Activated T-helper 9 cell treated with anti-CD3 and anti-CD28 coated beads, Interleukin-2, amount 50 U/mL, for 16 hours (primary cell): ENCODE measurements around the gene CATSPERE.
"Not testable (repeated sequence)": the region's sequence is repeated elsewhere in the genome, so short reads cannot be mapped to it uniquely, and the experiment has no call there.

Experiments
- DNase-seq: peaks from one replicate; pipeline ENCODE4 v3.0.0-alpha.2; 2020; ENCODE audit warnings: low read depth

Gene CATSPERE

GRCh38 chr1:244633140-244633539, 172.1 kb downstream of the CATSPERE start:
- DNase-seq = no peak

DNA sequence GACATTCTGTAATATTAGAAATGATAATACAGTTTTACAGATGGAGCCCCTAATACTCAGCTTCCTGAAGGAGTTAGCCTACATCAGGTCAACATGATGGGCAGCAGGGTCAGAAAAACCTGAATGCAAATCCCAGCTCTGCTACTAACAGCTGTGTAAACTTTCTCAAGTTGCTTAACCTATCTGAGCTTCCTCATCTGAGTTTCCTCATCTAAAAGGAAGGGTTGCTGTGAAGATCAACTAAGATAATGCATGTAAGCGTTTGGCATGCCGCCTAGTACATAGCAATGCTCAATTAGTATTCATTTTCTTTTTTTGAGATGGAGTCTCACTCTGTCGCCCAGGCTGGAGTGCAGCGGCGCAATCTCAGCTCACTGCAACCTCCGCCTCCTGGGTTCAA, 173.5 kb downstream of the CATSPERE start:
- no peak for DNase-seq

DNA sequence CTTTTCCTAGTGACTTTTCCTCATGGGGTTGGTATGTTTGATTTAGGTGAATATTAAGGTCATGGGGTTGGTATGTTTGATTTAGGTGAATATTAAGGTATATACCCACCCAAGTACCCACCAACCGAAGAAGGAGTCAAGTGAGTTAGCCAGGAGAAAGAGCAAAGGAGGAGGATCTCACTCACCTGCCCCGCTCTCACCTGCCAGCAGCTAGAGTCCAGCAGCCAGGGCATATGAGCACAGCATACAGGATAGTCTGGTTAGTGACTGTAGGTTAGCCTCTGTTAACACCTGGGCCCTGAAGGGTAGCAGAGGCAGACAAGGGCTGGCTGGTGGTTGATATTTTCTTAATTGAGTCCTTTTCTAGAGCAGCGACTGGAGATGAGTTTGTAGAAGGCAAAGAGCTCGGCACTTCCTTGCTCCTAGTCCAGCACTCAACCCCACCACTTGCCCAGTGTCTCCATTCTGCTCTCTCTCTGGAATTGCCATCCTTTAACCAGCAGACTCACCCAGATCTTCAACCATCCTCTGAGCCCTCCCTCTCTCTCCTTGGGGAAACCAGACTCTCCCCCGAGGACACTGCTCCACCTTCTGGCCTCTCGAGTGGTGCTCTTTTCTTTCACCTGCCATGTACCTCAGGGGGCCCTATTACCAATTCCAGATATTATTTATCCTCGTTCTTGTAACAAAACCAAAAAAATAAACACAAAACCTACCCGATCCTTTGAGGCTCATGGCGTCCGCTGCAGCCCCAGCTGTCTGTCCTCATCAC, 175.6 kb downstream of the CATSPERE start:
- DNase-seq = no peak

DNA sequence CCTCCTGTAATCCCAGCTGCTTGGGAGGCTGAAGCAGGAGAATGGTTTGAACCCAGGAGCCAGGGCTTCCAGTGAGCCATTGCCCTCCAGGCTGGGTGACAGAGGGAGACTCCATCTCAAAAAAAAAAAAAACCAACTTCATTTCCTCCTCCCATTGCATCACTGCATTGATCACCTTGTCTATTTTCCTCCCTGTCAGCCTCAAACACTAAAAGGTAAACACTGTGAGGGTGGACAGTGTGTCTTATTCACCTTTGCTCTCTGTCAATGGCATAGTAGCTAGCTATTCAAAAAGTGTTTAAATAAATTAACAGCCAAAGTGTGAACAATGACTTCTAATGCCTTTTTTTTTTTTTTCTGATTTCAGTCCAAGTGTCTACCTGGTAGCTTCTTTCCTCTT, 178.5 kb downstream of the CATSPERE start:
- no peak for DNase-seq

- no peak for DNase-seq
Observed at GRCh38 chr1:244640917-244641316, 179.8 kb downstream of the CATSPERE start.

DNA sequence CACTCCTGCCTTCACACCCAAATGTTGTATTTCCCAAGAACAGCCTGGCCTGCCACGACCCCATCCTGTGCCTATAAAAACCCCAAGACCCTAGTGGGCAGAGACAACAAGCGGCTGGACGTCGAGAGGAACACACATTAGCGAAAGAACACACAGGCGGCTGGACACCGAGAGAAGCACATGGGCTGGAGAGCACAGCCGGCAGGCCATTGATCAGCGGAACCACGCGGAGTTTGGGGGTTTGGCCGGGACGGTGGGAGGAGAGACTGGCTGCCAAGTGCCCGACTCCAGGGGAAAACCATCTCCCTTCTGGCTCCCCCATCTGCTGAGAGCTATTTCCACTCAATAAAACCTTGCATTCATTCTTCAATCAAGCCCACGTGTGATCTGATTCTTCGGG, 181.5 kb downstream of the CATSPERE start:
- DNase-seq = no peak

DNA sequence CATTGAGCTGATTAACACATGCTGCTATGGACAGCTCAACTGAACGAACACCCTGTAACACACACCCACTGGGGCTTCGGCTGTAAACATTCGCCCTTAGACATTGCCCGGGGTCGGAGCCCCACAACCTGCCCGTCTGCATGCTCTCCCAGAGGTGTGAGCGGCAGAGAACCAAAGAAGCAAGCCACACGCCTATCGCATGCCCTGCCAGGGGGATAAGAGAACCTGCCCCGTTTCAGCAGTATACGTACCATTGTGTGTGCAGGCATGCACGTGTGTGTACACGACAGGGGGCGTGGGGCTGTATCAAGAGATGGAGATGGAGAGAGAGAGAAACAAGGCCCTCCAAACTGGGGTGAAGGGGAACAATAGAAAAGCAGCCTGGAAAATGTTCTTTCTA, 181.9 kb downstream of the CATSPERE start:
- no peak for DNase-seq

GRCh38 chr1:244645414-244645813, 184.3 kb downstream of the CATSPERE start:
- DNase-seq = no peak

DNA sequence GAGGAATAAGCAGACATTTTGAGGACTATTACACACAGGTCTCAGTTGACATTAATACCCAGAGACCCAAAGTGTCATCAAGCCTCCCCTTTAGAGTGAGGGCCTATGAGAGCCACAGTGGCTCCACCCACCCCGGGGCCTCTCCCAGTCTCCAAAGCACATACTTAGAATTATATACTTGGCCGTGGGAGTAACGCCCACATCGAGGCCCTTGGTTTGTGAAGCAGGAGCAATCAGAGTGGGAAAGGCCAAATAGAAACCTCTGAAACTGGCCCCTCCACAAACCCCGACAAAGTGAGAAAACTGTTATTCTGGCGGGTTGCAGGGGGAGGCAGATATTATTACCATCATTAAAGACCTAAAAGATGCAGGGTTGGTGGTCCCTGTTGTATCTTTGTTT, 184.8 kb downstream of the CATSPERE start:
- DNase-seq = no peak

DNA sequence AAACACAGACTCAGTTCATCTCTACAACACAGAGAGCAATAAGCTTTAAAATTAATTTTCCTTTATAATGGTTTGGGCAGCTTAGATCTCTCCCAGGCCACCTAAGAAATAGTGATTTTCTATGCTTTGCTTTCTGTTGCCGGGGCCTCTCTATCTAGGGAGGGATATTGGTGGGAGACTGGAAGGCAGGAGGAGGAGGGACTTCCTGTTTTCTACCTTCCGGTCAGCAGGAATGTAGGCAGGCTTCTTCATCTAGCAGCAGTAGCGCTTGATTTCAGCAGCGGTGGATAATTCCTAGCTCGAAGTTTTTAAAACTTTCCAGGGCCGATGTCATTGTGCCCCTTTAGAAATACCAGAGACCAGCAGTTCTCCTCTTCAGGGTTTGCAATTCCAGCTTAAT, 186.7 kb downstream of the CATSPERE start:
- DNase-seq = no peak

GRCh38 chr1:244651956-244652622, 191.0 kb downstream of the CATSPERE start:
- no peak for DNase-seq

DNA sequence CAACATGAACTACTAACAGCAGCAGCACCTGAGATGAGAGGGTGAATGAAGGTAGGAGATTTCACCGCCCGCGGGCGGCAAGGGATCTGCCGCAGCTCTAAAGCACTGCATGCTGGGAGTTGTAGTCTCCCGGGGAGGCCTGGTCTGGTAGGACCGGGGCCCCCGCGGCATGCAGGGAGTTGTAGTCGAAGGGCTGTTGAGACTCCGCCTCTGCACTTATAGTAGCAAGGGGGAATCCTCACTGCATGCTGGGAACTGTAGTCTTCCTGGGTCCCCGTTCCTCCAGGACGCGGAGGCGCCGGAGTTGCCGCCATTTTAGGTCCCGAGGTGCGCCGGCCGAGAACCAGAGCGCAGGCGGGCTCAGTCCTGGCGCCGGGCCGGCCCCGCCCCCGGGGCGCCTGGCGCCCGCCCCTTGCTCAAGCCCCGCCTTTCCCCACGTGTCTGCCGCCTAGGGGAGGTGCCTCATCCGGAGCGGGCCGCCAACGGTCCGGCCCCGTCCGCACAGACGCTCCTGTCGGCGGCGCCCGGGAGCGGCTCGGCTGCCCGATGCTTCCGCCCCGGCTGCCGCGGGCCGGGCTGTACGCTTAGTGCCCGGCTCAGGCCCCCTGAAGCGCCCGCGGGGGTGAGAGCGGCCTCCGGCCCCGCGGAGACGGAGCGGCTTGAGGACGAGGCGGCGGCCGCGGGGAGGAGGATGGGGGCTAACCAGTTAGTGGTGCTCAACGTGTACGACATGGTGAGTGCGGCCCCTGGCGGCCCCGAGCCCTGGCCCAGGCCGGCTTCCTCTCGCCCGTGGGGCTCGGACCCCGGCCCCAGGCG, 191.8 kb downstream of the CATSPERE start, which contains the start of gene DESI2:
TSS of gene DESI2 (plus strand) at position 504 of the 816 bp plus-strand sequence. CDS start at position 692, 188 bp downstream.
- DNase-seq = peak; percentile 97

GRCh38 chr1:244653439-244654107, 192.5 kb downstream of the CATSPERE start:
- DNase-seq = no peak

DNA sequence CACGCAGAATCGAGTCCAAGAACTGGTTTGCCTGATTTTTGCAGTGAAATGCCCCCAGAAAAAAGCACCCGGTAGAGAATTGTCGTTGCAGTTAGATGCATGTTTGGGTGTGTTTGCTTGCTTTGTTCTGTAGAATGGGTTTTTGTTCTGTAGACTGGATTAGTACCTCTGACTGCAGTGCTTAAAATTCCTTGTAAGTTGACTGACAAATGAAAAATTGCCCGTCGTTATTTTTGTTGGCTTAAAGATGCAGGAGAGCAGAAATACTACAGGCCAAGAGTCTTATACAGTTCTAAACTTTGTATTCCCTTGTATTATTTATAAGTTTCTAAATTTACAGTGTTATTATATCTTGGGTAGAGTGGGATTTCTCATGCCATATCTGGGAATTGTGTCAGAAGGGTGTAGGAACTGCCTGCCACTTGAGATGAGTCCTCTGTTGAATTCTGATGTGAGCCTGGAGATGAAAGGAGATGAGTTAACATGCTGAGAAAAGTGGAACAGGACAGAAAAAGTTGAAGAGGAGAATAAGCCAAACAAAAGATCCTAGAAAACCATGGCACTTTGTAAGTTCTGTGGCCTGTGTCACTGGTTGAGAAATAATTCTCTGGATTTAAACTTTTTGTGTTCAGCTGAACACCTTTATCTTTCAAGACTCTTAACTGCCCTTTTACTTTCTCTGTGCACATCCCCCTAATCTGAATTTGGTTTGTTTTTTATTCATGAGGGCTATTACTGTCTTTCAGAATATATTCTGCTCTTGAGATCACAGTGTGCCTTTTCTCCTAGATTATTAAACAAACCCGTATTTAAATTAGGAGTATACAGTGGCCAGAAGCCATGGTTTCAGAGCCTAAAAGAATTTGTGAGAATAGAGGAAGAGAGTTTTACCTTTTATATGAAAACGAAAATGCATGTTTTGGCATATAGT, 193.3 kb downstream of the CATSPERE start:
- DNase-seq = no peak

DNA sequence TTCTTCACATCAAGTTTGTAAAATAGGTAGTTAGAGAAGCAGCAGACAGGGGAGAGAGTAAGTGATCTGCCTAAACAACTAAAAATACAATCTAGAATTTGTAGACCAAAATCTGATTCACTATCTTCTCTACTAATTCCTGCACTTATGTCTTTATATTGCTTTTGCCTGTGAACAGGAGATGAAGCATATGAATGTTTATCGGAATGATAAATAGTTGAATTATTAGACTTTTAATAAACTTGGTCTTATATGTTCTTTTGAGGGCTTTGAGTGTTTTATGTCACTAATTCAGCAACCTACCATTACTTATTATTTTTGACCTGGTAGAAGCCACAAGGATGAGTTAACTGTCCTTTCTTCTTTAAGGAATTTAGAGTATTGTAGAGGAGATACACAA, 194.1 kb downstream of the CATSPERE start:
- DNase-seq = no peak

GRCh38 chr1:244657421-244657820, 196.3 kb downstream of the CATSPERE start:
- no peak for DNase-seq

GRCh38 chr1:244659694-244660093, 198.6 kb downstream of the CATSPERE start:
- DNase-seq = no peak

DNA sequence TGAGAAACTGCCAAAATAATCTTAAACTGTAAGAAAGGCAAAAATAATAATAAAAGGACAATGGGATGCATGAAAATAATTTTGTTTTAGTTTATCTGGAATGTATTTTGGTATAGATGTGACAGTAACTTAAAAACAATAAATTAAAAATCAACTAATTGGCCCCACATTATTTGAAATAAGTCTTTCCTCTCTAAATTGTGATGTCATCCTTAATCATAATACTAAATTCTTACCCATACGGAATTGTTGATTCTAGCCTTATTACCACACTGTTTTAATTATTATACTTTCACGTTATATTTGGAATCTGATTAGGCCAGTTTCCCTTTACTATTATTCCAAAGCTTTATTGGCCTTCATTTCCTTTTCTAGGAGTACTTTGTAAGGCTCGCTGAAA, 199.5 kb downstream of the CATSPERE start:
- no peak for DNase-seq

DNA sequence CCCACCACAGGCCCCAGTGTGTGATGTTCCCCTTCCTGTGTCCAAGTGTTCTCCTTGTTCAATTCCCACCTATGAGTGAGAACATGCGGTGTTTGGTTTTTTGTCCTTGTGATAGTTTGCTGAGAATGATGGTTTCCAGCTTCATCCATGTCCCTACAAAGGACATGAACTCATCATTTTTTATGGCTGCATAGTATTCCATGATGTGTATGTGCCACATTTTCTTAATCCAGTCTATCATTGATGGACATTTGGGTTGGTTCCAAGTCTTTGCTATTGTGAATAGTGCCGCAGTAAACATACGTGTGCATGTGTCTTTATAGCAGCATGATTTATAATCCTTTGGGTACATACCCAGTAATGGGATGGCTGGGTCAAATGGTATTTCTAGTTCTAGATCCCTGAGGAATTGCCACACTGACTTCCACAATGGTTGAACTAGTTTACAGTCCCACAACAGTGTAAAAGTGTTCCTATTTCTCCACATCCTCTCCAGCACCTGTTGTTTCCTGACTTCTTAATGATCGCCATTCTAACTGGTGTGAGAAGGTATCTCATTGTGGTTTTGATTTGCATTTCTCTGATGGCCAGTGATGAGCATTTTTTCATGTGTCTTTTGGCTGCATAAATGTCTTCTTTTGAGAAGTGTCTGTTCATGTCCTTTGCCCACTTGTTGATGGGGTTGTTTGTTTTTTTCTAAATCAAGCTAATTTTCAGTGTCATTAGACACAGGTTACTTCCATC, 200.7 kb downstream of the CATSPERE start:
- not testable (repeated sequence) for DNase-seq

GRCh38 chr1:244662599-244662998, 201.5 kb downstream of the CATSPERE start:
- no peak for DNase-seq
